Vagina (tissue), 2 donors: ENCODE data around the gene NXPE3.

Source experiments
- CTCF ChIP-seq, 3 experiments: fragments of 450-650 bp in 2 of 3; fragments of 200-600 bp in 1 of 3; sonication (generic) in 1 of 3; IDR thresholded peaks; one replicate each; pipeline ENCODE4 v1.5.1; 2017 to 2019; ENCODE audit warnings: antibody characterized with exemption in 3 of 3, mild to moderate bottlenecking in 2 of 3, moderate library complexity in 2 of 3
- POLR2AphosphoS5 ChIP-seq, 2 donors: sonication (generic); formaldehyde crosslinking; IDR thresholded peaks; one replicate each; pipeline ENCODE4 v1.9.0; 2017; ENCODE audit warnings: antibody characterized with exemption in 2 of 2, mild to moderate bottlenecking in 2 of 2, low read depth in 1 of 2; ENCODE audit not compliant: insufficient read depth in 1 of 2

GRCh38 chr3:101842935-101843330 is 63.9 kb downstream of the NXPE3 start:
- TF ChIP-seq CTCF (IDR thresholded peaks at IDR 0.05) (no peak), POLR2AphosphoS5 (IDR thresholded peaks at IDR 0.05; ENCODE audit: insufficient read depth in 1 of 2, low read depth in 1 of 2) (no peak)
